ENCODE results near the gene CYP3A5. TPM values are rescaled to one million over a fixed set of nuclear protein-coding genes. Genes with fewer than 3 reads are reported as not detected.
"Not testable (repeated sequence)": the region's sequence is repeated elsewhere in the genome, so short reads cannot be mapped to it uniquely, and the experiment has no call there.

The CYP3A5 gene
- total RNA-seq, 4 donors from 2014 or later = 36.9 to 195 (median 79.4) TPM

- 80 to 86% methylated on average over 1 of the region's 1 CpG for WGBS, 2 donors
- DNase-seq (ENCODE audit: low spot score in 2 of 2) = no peak
- intact Hi-C loops (cut with DNase I; ENCODE audit: low total_unique reads) = no loop called here
- H3K4me3 ChIP-seq (ENCODE audit: low read depth, poor library complexity, severe bottlenecking) = no peak overlapping the region
- TF ChIP-seq, protein P1, sequence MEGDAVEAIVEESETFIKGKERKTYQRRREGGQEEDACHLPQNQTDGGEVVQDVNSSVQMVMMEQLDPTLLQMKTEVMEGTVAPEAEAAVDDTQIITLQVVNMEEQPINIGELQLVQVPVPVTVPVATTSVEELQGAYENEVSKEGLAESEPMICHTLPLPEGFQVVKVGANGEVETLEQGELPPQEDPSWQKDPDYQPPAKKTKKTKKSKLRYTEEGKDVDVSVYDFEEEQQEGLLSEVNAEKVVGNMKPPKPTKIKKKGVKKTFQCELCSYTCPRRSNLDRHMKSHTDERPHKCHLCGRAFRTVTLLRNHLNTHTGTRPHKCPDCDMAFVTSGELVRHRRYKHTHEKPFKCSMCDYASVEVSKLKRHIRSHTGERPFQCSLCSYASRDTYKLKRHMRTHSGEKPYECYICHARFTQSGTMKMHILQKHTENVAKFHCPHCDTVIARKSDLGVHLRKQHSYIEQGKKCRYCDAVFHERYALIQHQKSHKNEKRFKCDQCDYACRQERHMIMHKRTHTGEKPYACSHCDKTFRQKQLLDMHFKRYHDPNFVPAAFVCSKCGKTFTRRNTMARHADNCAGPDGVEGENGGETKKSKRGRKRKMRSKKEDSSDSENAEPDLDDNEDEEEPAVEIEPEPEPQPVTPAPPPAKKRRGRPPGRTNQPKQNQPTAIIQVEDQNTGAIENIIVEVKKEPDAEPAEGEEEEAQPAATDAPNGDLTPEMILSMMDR (IDR thresholded peaks at IDR 0.05) = no peak
- no peak for TF ChIP-seq POLR2A (IDR thresholded peaks at IDR 0.05)
These were observed 15.1 kb upstream of the CYP3A5 start for GRCh38 chr7:99694912-99695304.

GRCh38 chr7:99694201-99694911 is 14.6 kb upstream of the CYP3A5 start:
- TF ChIP-seq, protein P1 (IDR thresholded peaks at IDR 0.05) = no peak
- no peak for TF ChIP-seq POLR2A (IDR thresholded peaks at IDR 0.05)
- intact Hi-C loops (cut with DNase I; ENCODE audit: low total_unique reads) = no loop called here
- no peak overlapping the region for H3K4me3 ChIP-seq (ENCODE audit: low read depth, poor library complexity, severe bottlenecking)
- DNase-seq (ENCODE audit: low spot score in 2 of 2) = no peak
- WGBS, 2 donors = 83 to 90% methylated on average over 5 of the region's 5 CpGs

- WGBS, 2 donors = 29 to 41% methylated on average over 9 of the region's 9 CpGs
- no peak overlapping the region for H3K4me3 ChIP-seq (ENCODE audit: low read depth, poor library complexity, severe bottlenecking)
- no peak for DNase-seq (ENCODE audit: low spot score in 2 of 2)
- intact Hi-C loops (cut with DNase I; ENCODE audit: low total_unique reads) = no loop called here
- TF ChIP-seq, protein P1 (IDR thresholded peaks at IDR 0.05) = no peak
- TF ChIP-seq POLR2A (IDR thresholded peaks at IDR 0.05) = no peak
These were observed 13.8 kb upstream of the CYP3A5 start for GRCh38 chr7:99693427-99694200.

DNA sequence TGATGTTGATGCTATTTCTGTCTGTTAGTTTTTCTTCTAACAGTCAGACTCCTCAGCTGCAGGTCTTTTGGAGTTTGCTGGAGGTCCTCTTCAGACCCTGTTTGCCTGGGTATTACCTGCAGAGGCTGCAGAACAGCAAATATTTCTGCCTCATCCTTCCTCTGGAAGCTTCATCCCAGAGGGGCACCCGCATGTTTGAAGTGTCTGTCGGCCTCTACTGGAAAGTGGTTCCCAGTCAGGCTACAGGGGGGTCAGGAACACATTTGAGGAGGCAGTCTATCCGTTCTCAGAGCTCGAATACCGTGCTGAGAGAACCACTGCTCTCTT is 13.3 kb upstream of the CYP3A5 start:
- DNase-seq (ENCODE audit: low spot score in 2 of 2) = no peak
- 67 to 70% methylated on average over 3 to 5 of the region's 5 CpGs for WGBS, 2 donors
- intact Hi-C loops (cut with DNase I; ENCODE audit: low total_unique reads) = no loop called here
- no peak overlapping the region for H3K4me3 ChIP-seq (ENCODE audit: low read depth, poor library complexity, severe bottlenecking)
- TF ChIP-seq POLR2A (IDR thresholded peaks at IDR 0.05) = no peak
- TF ChIP-seq, protein P1 (IDR thresholded peaks at IDR 0.05) = no peak

GRCh38 chr7:99692563-99692962 is 12.8 kb upstream of the CYP3A5 start:
- DNase-seq (ENCODE audit: low spot score in 2 of 2); intact Hi-C loops (cut with DNase I; ENCODE audit: low total_unique reads); H3K4me3 ChIP-seq (ENCODE audit: low read depth, poor library complexity, severe bottlenecking): not testable (repeated sequence)
- 87 to 94% methylated on average over 6 of the region's 6 CpGs for WGBS, 2 donors

DNA sequence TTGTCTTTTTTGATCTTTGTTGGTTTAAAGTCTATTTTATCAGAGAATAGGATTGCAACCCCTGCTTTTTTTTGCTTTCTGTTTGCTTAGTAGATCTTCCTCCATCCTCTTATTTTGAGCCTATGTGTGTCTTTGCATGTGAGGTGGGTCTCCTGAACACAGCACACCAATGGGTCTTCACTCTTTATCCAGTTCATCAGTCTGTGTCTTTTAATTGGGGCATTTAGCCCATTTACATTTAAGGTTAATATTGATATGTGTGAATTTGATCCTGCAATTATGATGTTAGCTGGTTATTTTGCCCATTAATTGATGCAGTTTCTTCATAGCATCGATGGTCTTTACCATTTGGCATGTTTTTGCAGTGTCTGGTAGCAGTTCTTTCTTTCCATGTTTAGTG is 11.9 kb upstream of the CYP3A5 start:
- WGBS, 2 donors = 93 to 100% methylated on average over 1 of the region's 1 CpG
- DNase-seq (ENCODE audit: low spot score in 2 of 2); intact Hi-C loops (cut with DNase I; ENCODE audit: low total_unique reads); H3K4me3 ChIP-seq (ENCODE audit: low read depth, poor library complexity, severe bottlenecking): not testable (repeated sequence)

GRCh38 chr7:99690918-99691317 is 11.1 kb upstream of the CYP3A5 start:
- WGBS, 2 donors = 92 to 95% methylated on average over 4 of the region's 4 CpGs
- intact Hi-C loops (cut with DNase I; ENCODE audit: low total_unique reads); DNase-seq (ENCODE audit: low spot score in 2 of 2): not testable (repeated sequence)

DNA sequence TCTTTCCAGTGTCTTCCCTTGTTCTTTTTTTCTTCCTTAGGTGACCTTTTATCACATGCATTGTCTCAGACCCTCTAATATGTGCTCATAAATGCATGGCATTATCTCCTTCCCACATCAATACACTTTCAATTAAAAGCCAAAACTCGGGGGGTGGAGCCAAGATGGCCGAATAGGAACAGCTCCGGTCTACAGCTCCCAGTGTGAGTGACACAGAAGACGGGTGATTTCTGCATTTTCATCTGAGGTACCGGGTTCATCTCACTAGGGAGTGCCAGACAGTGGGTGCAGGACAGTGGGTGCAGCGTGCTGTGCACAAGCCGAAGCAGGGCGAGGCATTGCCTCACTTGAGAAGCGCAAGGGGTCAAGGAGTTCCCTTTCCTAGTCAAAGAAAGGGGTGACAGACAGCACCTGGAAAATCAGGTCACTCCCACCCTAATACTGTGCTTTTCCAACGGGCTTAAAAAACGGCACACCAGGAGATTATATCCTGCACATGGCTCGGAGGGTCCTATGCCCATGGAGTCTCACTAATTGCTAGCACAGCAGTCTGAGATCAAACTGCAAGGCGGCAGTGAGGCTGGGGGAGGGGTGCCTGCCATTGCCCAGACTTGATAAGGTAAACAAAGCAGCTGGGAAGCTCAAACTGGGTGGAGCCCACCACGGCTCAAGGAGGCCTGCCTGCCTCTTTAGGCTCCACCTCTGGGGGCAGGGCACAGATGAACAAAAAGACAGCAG is 6.2 kb upstream of the CYP3A5 start:
- WGBS, 2 donors = 86 to 89% methylated on average over 14 of the region's 14 CpGs
- intact Hi-C loops (cut with DNase I; ENCODE audit: low total_unique reads); DNase-seq (ENCODE audit: low spot score in 2 of 2); H3K4me3 ChIP-seq (ENCODE audit: low read depth, poor library complexity, severe bottlenecking): not testable (repeated sequence)

More at GRCh38 chr7:99690918-99691317, 11.1 kb upstream of the CYP3A5 start:
- H3K4me3 ChIP-seq (ENCODE audit: low read depth, poor library complexity, severe bottlenecking) = not testable (repeated sequence)
